Measurements from ENCODE around the gene S100P. TPM values are rescaled to one million over a fixed set of nuclear protein-coding genes. Genes with fewer than 3 reads are reported as not detected.

S100P gene
- total RNA-seq, 1 donor from 2014 or later, result not detected

DNA sequence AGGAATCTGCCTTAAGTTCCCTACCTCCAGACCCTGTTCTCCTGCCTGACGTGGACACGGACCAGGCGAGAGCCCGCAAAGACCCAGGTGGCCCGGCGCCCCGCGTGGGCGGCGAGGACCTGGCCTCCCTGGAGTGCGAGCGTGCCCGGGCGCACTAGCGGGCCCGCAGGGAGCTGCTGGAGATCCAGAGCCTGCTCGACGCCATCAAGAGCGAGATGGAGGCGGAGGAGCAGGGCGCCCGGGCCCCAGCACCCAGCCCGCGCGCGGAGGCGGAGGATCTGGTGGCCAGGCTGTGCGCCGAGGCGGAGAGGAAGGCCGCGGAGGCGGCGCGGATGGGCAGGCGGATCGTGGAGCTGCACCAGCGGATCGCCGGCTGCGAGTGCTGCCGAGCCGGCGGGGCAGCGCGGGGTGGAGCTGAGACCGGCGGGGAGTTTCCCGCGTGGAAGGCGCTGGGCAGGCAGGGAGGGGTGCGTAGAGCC, 35.0 kb upstream of the S100P start:
- H3K36me3 Mint-ChIP-seq (ENCODE audit: unreplicated experiment), result peaks cover 2% of the 10 kb centered on the region
- TF ChIP-seq, protein P1, sequence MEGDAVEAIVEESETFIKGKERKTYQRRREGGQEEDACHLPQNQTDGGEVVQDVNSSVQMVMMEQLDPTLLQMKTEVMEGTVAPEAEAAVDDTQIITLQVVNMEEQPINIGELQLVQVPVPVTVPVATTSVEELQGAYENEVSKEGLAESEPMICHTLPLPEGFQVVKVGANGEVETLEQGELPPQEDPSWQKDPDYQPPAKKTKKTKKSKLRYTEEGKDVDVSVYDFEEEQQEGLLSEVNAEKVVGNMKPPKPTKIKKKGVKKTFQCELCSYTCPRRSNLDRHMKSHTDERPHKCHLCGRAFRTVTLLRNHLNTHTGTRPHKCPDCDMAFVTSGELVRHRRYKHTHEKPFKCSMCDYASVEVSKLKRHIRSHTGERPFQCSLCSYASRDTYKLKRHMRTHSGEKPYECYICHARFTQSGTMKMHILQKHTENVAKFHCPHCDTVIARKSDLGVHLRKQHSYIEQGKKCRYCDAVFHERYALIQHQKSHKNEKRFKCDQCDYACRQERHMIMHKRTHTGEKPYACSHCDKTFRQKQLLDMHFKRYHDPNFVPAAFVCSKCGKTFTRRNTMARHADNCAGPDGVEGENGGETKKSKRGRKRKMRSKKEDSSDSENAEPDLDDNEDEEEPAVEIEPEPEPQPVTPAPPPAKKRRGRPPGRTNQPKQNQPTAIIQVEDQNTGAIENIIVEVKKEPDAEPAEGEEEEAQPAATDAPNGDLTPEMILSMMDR (IDR thresholded peaks at IDR 0.05), result no peak
- H3K4me3 Mint-ChIP-seq (ENCODE audit: unreplicated experiment), result peak overlapping the region; percentile 26
- no peaks in the 10 kb centered on the region for H3K4me1 Mint-ChIP-seq (ENCODE audit: unreplicated experiment)
- no peak for DNase-seq (ENCODE audit: extremely low spot score, unreplicated experiment)
- no peak overlapping the region for H3K27ac Mint-ChIP-seq (ENCODE audit: unreplicated experiment)
- H3K9me3 Mint-ChIP-seq (ENCODE audit: unreplicated experiment), result peaks cover 3% of the 10 kb centered on the region
- no peaks in the 10 kb centered on the region for H3K27me3 Mint-ChIP-seq (ENCODE audit: unreplicated experiment)

DNA sequence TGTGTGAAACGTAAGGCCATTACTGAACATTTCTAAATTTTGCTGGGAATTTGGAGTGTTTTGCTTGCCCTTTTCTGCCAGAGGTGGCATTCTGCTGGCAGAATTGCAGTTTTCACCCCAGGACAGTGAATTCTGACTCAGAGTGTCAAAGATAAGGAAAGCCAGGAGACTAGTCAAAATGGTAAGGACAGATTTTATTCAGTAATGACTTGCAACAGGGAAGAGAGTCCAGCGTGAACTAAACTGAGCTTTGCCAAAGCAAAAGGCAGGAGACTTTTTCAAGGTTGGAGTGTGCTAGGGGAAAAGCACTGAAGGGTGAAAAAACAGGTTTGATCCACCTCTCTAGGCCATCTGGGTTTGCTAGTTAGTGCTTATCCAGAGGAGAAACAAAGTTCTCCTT, 33.8 kb upstream of the S100P start:
- no peak overlapping the region for H3K4me3 Mint-ChIP-seq (ENCODE audit: unreplicated experiment)
- DNase-seq (ENCODE audit: extremely low spot score, unreplicated experiment), result no peak
- H3K27me3 Mint-ChIP-seq (ENCODE audit: unreplicated experiment), result no peaks in the 10 kb centered on the region
- H3K36me3 Mint-ChIP-seq (ENCODE audit: unreplicated experiment), result no peaks in the 10 kb centered on the region
- TF ChIP-seq, protein P1 (IDR thresholded peaks at IDR 0.05), result no peak
- no peaks in the 10 kb centered on the region for H3K4me1 Mint-ChIP-seq (ENCODE audit: unreplicated experiment)
- no peak overlapping the region for H3K27ac Mint-ChIP-seq (ENCODE audit: unreplicated experiment)
- H3K9me3 Mint-ChIP-seq (ENCODE audit: unreplicated experiment), result no peaks in the 10 kb centered on the region

DNA sequence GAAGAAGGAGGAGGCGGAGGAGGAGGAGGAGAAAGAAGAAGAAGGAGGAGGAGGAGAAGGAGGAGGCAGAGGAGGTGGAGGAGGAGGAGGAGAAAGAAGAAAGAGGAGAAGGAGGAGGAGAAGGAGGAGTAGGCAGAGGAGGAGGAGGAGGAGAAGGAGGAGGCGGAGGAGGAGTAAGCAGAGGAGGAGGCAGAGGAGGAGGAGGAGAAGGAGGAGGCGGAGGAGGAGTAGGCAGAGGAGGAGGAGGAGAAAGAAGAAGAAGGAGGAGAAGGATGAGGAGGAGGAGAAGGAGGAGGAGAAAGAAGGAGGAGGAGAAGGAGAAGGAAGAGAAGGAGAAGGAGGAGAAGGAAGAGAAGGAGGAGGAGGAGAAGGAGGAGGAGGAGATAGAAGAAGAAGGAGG, 33.2 kb upstream of the S100P start:
- no peak for DNase-seq (ENCODE audit: extremely low spot score, unreplicated experiment)
- Mint-ChIP-seq H3K9me3 (ENCODE audit: unreplicated experiment) (no peaks in the 10 kb centered on the region), H3K27me3 (ENCODE audit: unreplicated experiment) (no peaks in the 10 kb centered on the region), H3K4me3 (ENCODE audit: unreplicated experiment) (no peak overlapping the region), H3K36me3 (ENCODE audit: unreplicated experiment) (no peaks in the 10 kb centered on the region), H3K4me1 (ENCODE audit: unreplicated experiment) (no peaks in the 10 kb centered on the region), H3K27ac (ENCODE audit: unreplicated experiment) (no peak overlapping the region)
- TF ChIP-seq, protein P1 (IDR thresholded peaks at IDR 0.05), result no peak

DNA sequence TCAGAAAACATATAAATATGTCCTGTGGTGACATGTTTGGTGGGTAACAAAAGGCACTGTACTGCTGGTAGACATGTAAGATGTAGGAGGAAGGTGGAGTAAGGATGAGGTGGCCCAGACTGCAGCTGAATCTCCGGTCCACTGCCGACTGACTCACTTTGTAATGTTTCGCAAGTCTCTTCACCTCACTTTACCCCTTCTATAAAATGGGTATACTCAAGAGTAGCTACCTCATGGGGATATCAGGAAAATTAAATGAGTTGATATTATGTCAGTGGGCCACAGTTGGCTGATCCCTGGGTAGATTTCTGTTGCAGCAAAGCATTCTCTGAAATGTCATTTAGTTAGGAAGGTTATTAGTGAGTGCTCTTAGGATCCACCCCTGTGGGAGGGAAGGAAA, 31.1 kb upstream of the S100P start:
- H3K9me3 Mint-ChIP-seq (ENCODE audit: unreplicated experiment), result no peaks in the 10 kb centered on the region
- no peak overlapping the region for H3K4me3 Mint-ChIP-seq (ENCODE audit: unreplicated experiment)
- no peak overlapping the region for H3K27ac Mint-ChIP-seq (ENCODE audit: unreplicated experiment)
- no peaks in the 10 kb centered on the region for H3K27me3 Mint-ChIP-seq (ENCODE audit: unreplicated experiment)
- no peaks in the 10 kb centered on the region for H3K4me1 Mint-ChIP-seq (ENCODE audit: unreplicated experiment)
- TF ChIP-seq, protein P1 (IDR thresholded peaks at IDR 0.05), result no peak
- H3K36me3 Mint-ChIP-seq (ENCODE audit: unreplicated experiment), result no peaks in the 10 kb centered on the region
- DNase-seq (ENCODE audit: extremely low spot score, unreplicated experiment), result no peak

DNA sequence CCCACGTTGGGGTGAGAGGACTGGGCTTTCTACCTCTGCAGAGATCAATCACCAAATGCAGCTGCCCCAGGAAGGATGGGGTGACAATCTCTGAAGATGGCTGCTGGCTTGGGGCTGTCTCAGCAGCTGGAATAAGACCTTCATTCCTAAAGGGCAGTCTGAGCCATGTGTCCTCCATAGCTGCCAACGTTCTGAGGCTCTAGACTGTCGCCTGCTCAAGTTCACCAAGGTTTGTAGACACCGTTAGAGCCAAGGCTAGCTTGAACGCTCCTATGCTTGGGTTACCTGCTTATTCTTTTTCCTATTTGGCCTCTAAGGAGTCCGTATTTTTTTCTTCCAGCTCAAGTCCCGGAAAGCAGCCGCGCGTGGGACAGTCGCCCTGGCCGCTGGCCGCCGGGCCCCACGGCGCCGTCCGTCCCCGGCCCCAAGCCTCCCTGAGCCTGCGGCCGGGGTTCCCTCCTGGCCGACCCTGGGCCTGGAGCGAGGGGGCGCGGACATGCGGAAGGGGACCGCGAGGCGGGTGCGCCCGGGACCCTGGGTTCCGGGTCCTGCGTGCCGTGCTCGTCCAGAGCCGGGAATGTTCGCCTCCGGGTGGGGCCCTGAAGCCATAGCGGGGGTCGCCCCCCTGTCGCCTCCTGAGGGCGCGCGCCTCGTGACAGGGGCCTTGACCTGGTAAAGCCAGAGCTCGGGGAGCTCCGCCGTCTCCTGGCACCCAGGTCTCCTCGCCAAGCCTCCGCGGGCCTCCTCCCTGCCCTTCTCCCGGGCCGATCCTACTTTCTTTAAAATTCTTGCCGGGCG, 29.9 kb upstream of the S100P start:
- Mint-ChIP-seq H3K27ac (ENCODE audit: unreplicated experiment) (no peak overlapping the region), H3K9me3 (ENCODE audit: unreplicated experiment) (no peaks in the 10 kb centered on the region), H3K4me1 (ENCODE audit: unreplicated experiment) (no peaks in the 10 kb centered on the region), H3K4me3 (ENCODE audit: unreplicated experiment) (no peak overlapping the region), H3K36me3 (ENCODE audit: unreplicated experiment) (no peaks in the 10 kb centered on the region), H3K27me3 (ENCODE audit: unreplicated experiment) (no peaks in the 10 kb centered on the region)
- DNase-seq (ENCODE audit: extremely low spot score, unreplicated experiment), result no peak
- TF ChIP-seq, protein P1 (IDR thresholded peaks at IDR 0.05), result no peak
